Peyer's patch (tissue), 4 donors: ENCODE results near the gene ANKFN1. TPM values are rescaled to one million over a fixed set of nuclear protein-coding genes. Genes with fewer than 3 reads are reported as not detected.

ENCODE experiments used
- DNase-seq, 3 donors: peaks; one replicate each; pipeline ENCODE4 v3.0.0-alpha.2; 2017 to 2019
- H3K27ac ChIP-seq, 4 donors: fragments of 200-600 bp; sonication (generic); one replicate each; pipeline ENCODE4 v1.5.1; 2016 to 2019
- H3K27me3 ChIP-seq, 2 donors: fragments of 200-600 bp; sonication (generic); one replicate each; pipeline ENCODE4 v1.5.1; 2019
- H3K36me3 ChIP-seq, 3 donors: fragments of 200-600 bp; sonication (generic); one replicate each; pipeline ENCODE4 v1.5.1; 2016 to 2019
- H3K4me1 ChIP-seq, 4 donors: fragments of 200-600 bp; sonication (generic); one replicate each; pipeline ENCODE4 v1.5.1; 2016 to 2019
- H3K4me3 ChIP-seq, 4 donors: fragments of 200-600 bp; sonication (generic); 1 replicate in 3 of 4; 2 replicates in 1 of 4; pipeline ENCODE4 v1.5.1; 2016 to 2019; ENCODE audit warnings: mild to moderate bottlenecking in 1 of 4
- H3K9me3 ChIP-seq, 4 donors: fragments of 200-600 bp; sonication (generic); one replicate each; pipeline ENCODE4 v1.5.1; 2016 to 2019; ENCODE audit warnings: mild to moderate bottlenecking in 1 of 4
- CTCF ChIP-seq, 6 experiments: fragments of 450-650 bp in 4 of 6; fragments of 200-600 bp in 2 of 6; sonication (generic) in 1 of 6; IDR thresholded peaks; one replicate each; pipeline ENCODE4 v1.5.1; 2017 to 2019; ENCODE audit warnings: antibody characterized with exemption in 6 of 6, mild to moderate bottlenecking in 3 of 6, moderate library complexity in 1 of 6
- POLR2A ChIP-seq, 2 donors: fragments of 450-650 bp; IDR thresholded peaks; one replicate each; pipeline ENCODE4 v1.5.1; 2017; ENCODE audit warnings: antibody characterized with exemption in 2 of 2, mild to moderate bottlenecking in 2 of 2, moderate library complexity in 2 of 2
- total RNA-seq, 4 donors: library from RNA; depleted of rRNA; stranded (reverse); fragments of >200 nt; gene quantifications; one replicate each; pipeline ENCODE4 v1.1.0, GENCODE V29; 2016

ANKFN1 gene
- total RNA-seq, 4 donors from 2014 or later, result 0.95 to 2.0 (median 1.6) TPM; not detected in 1

- Histone ChIP-seq H3K36me3 (no peaks in the 10 kb centered on the region), H3K4me1 (no peaks in the 10 kb centered on the region), H3K27me3 (no peaks in the 10 kb centered on the region), H3K27ac (no peak overlapping the region), H3K9me3 (no peaks in the 10 kb centered on the region), H3K4me3 (no peak overlapping the region)
- no peak for DNase-seq
- TF ChIP-seq POLR2A (IDR thresholded peaks at IDR 0.05) (no peak), CTCF (IDR thresholded peaks at IDR 0.05) (no peak)
Measured at GRCh38 chr17:56167491-56167890, 14.2 kb downstream of the ANKFN1 start.

GRCh38 chr17:56169621-56170020 lies 16.3 kb downstream of the ANKFN1 start:
- no peaks in the 10 kb centered on the region for H3K27me3 ChIP-seq
- TF ChIP-seq CTCF (IDR thresholded peaks at IDR 0.05), result no peak
- TF ChIP-seq POLR2A (IDR thresholded peaks at IDR 0.05), result no peak
- no peaks in the 10 kb centered on the region for H3K9me3 ChIP-seq
- H3K36me3 ChIP-seq, result no peaks in the 10 kb centered on the region
- no peak overlapping the region for H3K4me3 ChIP-seq
- DNase-seq, result no peak
- no peak overlapping the region for H3K27ac ChIP-seq
- no peaks in the 10 kb centered on the region for H3K4me1 ChIP-seq

- Histone ChIP-seq H3K36me3 (no peaks in the 10 kb centered on the region), H3K27ac (no peak overlapping the region)
Measured at GRCh38 chr17:56171186-56171959, 18.1 kb downstream of the ANKFN1 start.

GRCh38 chr17:56172517-56172982 lies 19.3 kb downstream of the ANKFN1 start:
- Histone ChIP-seq H3K4me1 (no peaks in the 10 kb centered on the region), H3K4me3 (no peak overlapping the region), H3K27ac (no peak overlapping the region), H3K27me3 (no peaks in the 10 kb centered on the region), H3K9me3 (no peaks in the 10 kb centered on the region), H3K36me3 (no peaks in the 10 kb centered on the region)
- DNase-seq, result no peak
- TF ChIP-seq POLR2A (IDR thresholded peaks at IDR 0.05) (no peak), CTCF (IDR thresholded peaks at IDR 0.05) (no peak)

More at GRCh38 chr17:56171186-56171959, 18.1 kb downstream of the ANKFN1 start:
- TF ChIP-seq POLR2A (IDR thresholded peaks at IDR 0.05) (no peak), CTCF (IDR thresholded peaks at IDR 0.05) (no peak)
- Histone ChIP-seq H3K4me1 (no peaks in the 10 kb centered on the region), H3K4me3 (no peak overlapping the region), H3K9me3 (no peaks in the 10 kb centered on the region), H3K27me3 (no peaks in the 10 kb centered on the region)
- DNase-seq, result no peak

GRCh38 chr17:56173026-56173425 lies 19.8 kb downstream of the ANKFN1 start:
- no peak for DNase-seq
- no peaks in the 10 kb centered on the region for H3K4me1 ChIP-seq
- no peak overlapping the region for H3K4me3 ChIP-seq
- no peak overlapping the region for H3K27ac ChIP-seq
- no peaks in the 10 kb centered on the region for H3K36me3 ChIP-seq
- H3K9me3 ChIP-seq, result no peaks in the 10 kb centered on the region
- H3K27me3 ChIP-seq, result no peaks in the 10 kb centered on the region
- TF ChIP-seq CTCF (IDR thresholded peaks at IDR 0.05), result no peak
- no peak for TF ChIP-seq POLR2A (IDR thresholded peaks at IDR 0.05)
